SK-N-SH (cell line): ENCODE results near the gene VPS18. TPM values are rescaled to one million over a fixed set of nuclear protein-coding genes. Genes with fewer than 3 reads are reported as not detected.

ENCODE experiments used
- CTCF ChIA-PET: fragments of 300-600, 350-600 bp; formaldehyde crosslinking; extraction: SDS; loops from one replicate; lab custom pipeline; 2021; lab: Yijun Ruan, JAX
- POLR2A ChIA-PET: fragments of 350-600 bp; sonication (Branson Sonifier 250); formaldehyde crosslinking; extraction: SDS; loops from one replicate; lab custom pipeline; 2020; ENCODE audit warnings: antibody characterized with exemption, inconsistent platforms; lab: Yijun Ruan, JAX
- DNase-seq: peaks from one replicate; pipeline ENCODE4 v3.0.0; 2012
- H2AFZ ChIP-seq: fragments of 200-600 bp; sonication (generic); 2 replicates; pipeline ENCODE4 v1.8.1; 2016; ENCODE audit warnings: antibody characterized with exemption, mild to moderate bottlenecking, low read depth
- H3F3A ChIP-seq: fragments of 200-600 bp; sonication (generic); replicated peaks from 2 replicates; pipeline ENCODE3; 2016; ENCODE audit warnings: antibody characterized with exemption, mild to moderate bottlenecking; ENCODE audit not compliant: insufficient read depth
- H3K27ac ChIP-seq, 2 experiments: fragments of 200-500 bp in 1 of 2; fragments of 200-600 bp in 1 of 2; sonication (Bioruptor generic) in 1 of 2; sonication (generic), shearing (Covaris generic) in 1 of 2; 2 replicates each; pipeline versions ENCODE4 v1.5.1 to v1.6.1; 2014 to 2016; ENCODE audit warnings: low read depth in 2 of 2, inconsistent platforms in 1 of 2, low read length in 1 of 2, mild to moderate bottlenecking in 1 of 2, mixed read lengths in 1 of 2
- H3K27me3 ChIP-seq: fragments of 200-600 bp; sonication (generic), shearing (Covaris generic); 2 replicates; pipeline ENCODE4 v1.6.1; 2016; ENCODE audit warnings: mixed run types; ENCODE audit not compliant: insufficient read depth
- H3K36me3 ChIP-seq, 2 experiments: fragments of 200-500 bp in 1 of 2; fragments of 200-600 bp in 1 of 2; sonication (Bioruptor generic) in 1 of 2; sonication (generic) in 1 of 2; replicated peaks in 1 of 2; 2 replicates each; pipeline versions ENCODE3 to v1.5.1; 2014 to 2016; ENCODE audit warnings: low read length in 1 of 2, mild to moderate bottlenecking in 1 of 2; ENCODE audit not compliant: insufficient read depth in 2 of 2, control insufficient read depth in 1 of 2
- H3K4me1 ChIP-seq, 2 experiments: fragments of 200-500 bp in 1 of 2; fragments of 200-600 bp in 1 of 2; sonication (Bioruptor generic) in 1 of 2; sonication (generic), shearing (Covaris generic) in 1 of 2; 2 replicates each; pipeline versions ENCODE4 v1.5.1 to v1.6.1; 2014 to 2016; ENCODE audit warnings: low read depth in 1 of 2, low read length in 1 of 2, mixed run types in 1 of 2; ENCODE audit not compliant: insufficient read depth in 2 of 2, control insufficient read depth in 1 of 2
- H3K4me2 ChIP-seq: fragments of 200-600 bp; sonication (generic), shearing (Covaris generic); 2 replicates; pipeline ENCODE4 v1.6.1; 2017; ENCODE audit warnings: mixed run types
- H3K4me3 ChIP-seq, 2 experiments: fragments of 200-500 bp in 1 of 2; fragments of 200-600 bp in 1 of 2; sonication (Bioruptor generic) in 1 of 2; sonication (generic), shearing (Covaris generic) in 1 of 2; 2 replicates each; pipeline versions ENCODE4 v1.5.1 to v1.8.1; 2014 to 2016; ENCODE audit warnings: low read depth in 2 of 2, inconsistent platforms in 1 of 2, low read length in 1 of 2, mild to moderate bottlenecking in 1 of 2, mixed read lengths in 1 of 2, moderate library complexity in 1 of 2
- H3K79me2 ChIP-seq: fragments of 200-600 bp; sonication (generic); 2 replicates; pipeline ENCODE4 v1.8.1; 2017; ENCODE audit warnings: mild to moderate bottlenecking; ENCODE audit not compliant: insufficient read depth
- H3K9ac ChIP-seq: fragments of 200-600 bp; sonication (generic); 2 replicates; pipeline ENCODE4 v1.6.1; 2017; ENCODE audit warnings: mixed run types
- H3K9me2 ChIP-seq: fragments of 200-600 bp; sonication (generic); 2 replicates; pipeline ENCODE4 v1.6.1; 2017; ENCODE audit warnings: mixed run types
- H3K9me3 ChIP-seq: fragments of 200-600 bp; sonication (generic); 2 replicates; pipeline ENCODE4 v1.6.1; 2017; ENCODE audit warnings: mixed run types, mild to moderate bottlenecking, moderate library complexity
- H4K20me1 ChIP-seq: fragments of 200-600 bp; sonication (generic); 2 replicates; pipeline ENCODE4 v1.6.1; 2017; ENCODE audit warnings: mild to moderate bottlenecking, mixed run types; ENCODE audit not compliant: insufficient read depth
- CTCF ChIP-seq: fragments of 200-600 bp; sonication (generic); IDR thresholded peaks from 2 replicates; pipeline ENCODE4 v1.6.1; 2017; ENCODE audit warnings: antibody characterized with exemption, mild to moderate bottlenecking, moderate library complexity
- EP300 ChIP-seq, 2 experiments: IDR thresholded peaks; 2 replicates each; pipeline versions ENCODE4 v1.4.0 to v1.6.1; 2012; ENCODE audit warnings: borderline replicate concordance in 1 of 2, low read depth in 1 of 2, low read length in 1 of 2
- EZH2phosphoT487 ChIP-seq: fragments of 200-600 bp; sonication (generic); IDR thresholded peaks from 2 replicates; pipeline ENCODE4 v1.6.1; 2017; ENCODE audit warnings: low read depth, mixed run types, mild to moderate bottlenecking, antibody characterized with exemption, moderate library complexity, borderline replicate concordance
- FOXJ3 ChIP-seq: sonication (generic); formaldehyde crosslinking; IDR thresholded peaks from 2 replicates; pipeline ENCODE4 v1.5.1; 2020; ENCODE audit warnings: mild to moderate bottlenecking, missing genetic modification reagents
- FOXM1 ChIP-seq: IDR thresholded peaks from 2 replicates; pipeline ENCODE4 v1.4.0; 2012; ENCODE audit warnings: low read depth, mild to moderate bottlenecking
- GABPA ChIP-seq: IDR thresholded peaks from 2 replicates; pipeline ENCODE4 v1.4.0; 2012; ENCODE audit warnings: low read depth, mild to moderate bottlenecking
- JUND ChIP-seq: IDR thresholded peaks from 2 replicates; pipeline ENCODE4 v1.4.0; 2012
- MEF2A ChIP-seq: IDR thresholded peaks from 2 replicates; pipeline ENCODE4 v1.4.0; 2012; ENCODE audit warnings: low read depth, borderline replicate concordance
- MXI1 ChIP-seq: IDR thresholded peaks from 2 replicates; pipeline ENCODE4 v1.6.1; 2012; ENCODE audit warnings: mild to moderate bottlenecking, low read depth, low read length, improper control_type of control experiment
- NRF1 ChIP-seq: IDR thresholded peaks from 2 replicates; pipeline ENCODE4 v1.6.1; 2012; ENCODE audit warnings: low read depth, mild to moderate bottlenecking, low read length
- PBX3 ChIP-seq: IDR thresholded peaks from 2 replicates; pipeline ENCODE4; 2012
- POLR2AphosphoS5 ChIP-seq: IDR thresholded peaks from 2 replicates; pipeline ENCODE4 v1.6.1; 2012; ENCODE audit warnings: low read depth, low read length
- RAD21 ChIP-seq: IDR thresholded peaks from 2 replicates; pipeline ENCODE4 v1.6.1; 2012; ENCODE audit warnings: mild to moderate bottlenecking, low read length
- RCOR1 ChIP-seq: fragments of 150-350 bp; IDR thresholded peaks from 2 replicates; pipeline ENCODE4 v1.6.1; 2017; ENCODE audit warnings: antibody characterized with exemption, low read length
- RFX5 ChIP-seq: IDR thresholded peaks from 2 replicates; pipeline ENCODE4 v1.6.1; 2012; ENCODE audit warnings: mild to moderate bottlenecking, improper control_type of control experiment, low read length
- RXRA ChIP-seq: IDR thresholded peaks from 2 replicates; pipeline ENCODE4 v1.4.0; 2012; ENCODE audit warnings: low read depth, mild to moderate bottlenecking, borderline replicate concordance
- SIN3A ChIP-seq: IDR thresholded peaks from 2 replicates; pipeline ENCODE4 v1.6.1; 2012; ENCODE audit warnings: low read depth, mild to moderate bottlenecking, low read length, moderate library complexity, borderline replicate concordance
- TAF1 ChIP-seq: IDR thresholded peaks from 2 replicates; pipeline ENCODE4 v1.6.1; 2012; ENCODE audit warnings: low read depth, mild to moderate bottlenecking, low read length, moderate library complexity, borderline replicate concordance
- TCF12 ChIP-seq: IDR thresholded peaks from 2 replicates; pipeline ENCODE4 v1.4.0; 2012
- TEAD4 ChIP-seq: IDR thresholded peaks from 2 replicates; pipeline ENCODE4 v1.4.0; 2012; ENCODE audit warnings: mild to moderate bottlenecking, borderline replicate concordance; ENCODE audit not compliant: insufficient read depth
- WGBS: methylation state at CpG from one replicate; pipeline ENCODE4 v1.1.6; 2017; ENCODE audit warnings: low lambda C conversion rate; 5-methylcytosine and 5-hydroxymethylcytosine counted together
- polyA plus RNA-seq, 3 experiments: library from polyadenylated mRNA; depleted of rRNA; stranded (reverse); fragments of >200 nt; gene quantifications; 2 replicates each; pipeline ENCODE4 v1.2.3, GENCODE V29; 2012

Gene VPS18
- polyA plus RNA-seq, 1 of the 3 experiments (the other 2 are of a cell fraction), result 14.1 TPM

- TF ChIP-seq SIN3A, result no peak
- no peak for TF ChIP-seq RXRA
- no peak for TF ChIP-seq MXI1
- no peak for TF ChIP-seq MEF2A
- TF ChIP-seq TAF1, result no peak
- TF ChIP-seq EZH2phosphoT487, result no peak
- no peak for TF ChIP-seq GABPA
- TF ChIP-seq POLR2AphosphoS5, result no peak
- TF ChIP-seq RCOR1, result no peak
- TF ChIP-seq TEAD4, result no peak
- TF ChIP-seq RFX5, result no peak
- TF ChIP-seq CTCF, result no peak
- no peak for TF ChIP-seq RAD21
- TF ChIP-seq JUND, result no peak
- no peak for TF ChIP-seq FOXM1
- TF ChIP-seq PBX3, result no peak
- TF ChIP-seq TCF12, result no peak
- TF ChIP-seq NRF1, result no peak
- no peak for TF ChIP-seq EP300 (IDR thresholded peaks at IDR 0.05; ENCODE audit: borderline replicate concordance in 1 of 2, low read depth in 1 of 2, low read length in 1 of 2)
- TF ChIP-seq FOXJ3 (CRISPR knock-in tag), result no peak
- H3K4me3 ChIP-seq, result no peak overlapping the region
- 72% methylated on average over 19 of the region's 33 CpGs for WGBS
- H3K9me2 ChIP-seq, result no peaks in the 10 kb centered on the region
- ChIA-PET POLR2A (no interaction called here), CTCF (interaction anchor here (1.0 to 33.6 kb wide), 6 partner anchors 14 to 261 kb away, joined by 3 to 675 read pairs (median 22); partner anchors contain the start of gene VPS18)
- no peak for DNase-seq
- no peak overlapping the region for H3K27ac ChIP-seq
- H3K27me3 ChIP-seq, result peaks cover 53% of the 10 kb centered on the region
- no peaks in the 10 kb centered on the region for H3K79me2 ChIP-seq
- no peaks in the 10 kb centered on the region for H4K20me1 ChIP-seq
- H3K9ac ChIP-seq, result no peak overlapping the region
- H3K36me3 ChIP-seq, result no peaks in the 10 kb centered on the region
- no peaks in the 10 kb centered on the region for H3F3A ChIP-seq
- H3K4me1 ChIP-seq, result peaks cover 17 to 44% of the 10 kb centered on the region in 2 experiments; a peak in 2 of 4 replicates
- peak overlapping the region; percentile 71; the same call in 1 of the 2 replicates for H3K4me2 ChIP-seq
- H3K9me3 ChIP-seq, result no peaks in the 10 kb centered on the region
- H2AFZ ChIP-seq, result no peak overlapping the region
Measured at GRCh38 chr15:40926659-40927494, 32.6 kb downstream of the VPS18 start.
